Esophagus mucosa (tissue), 1 donor: ENCODE results near the gene HRAS. TPM values are rescaled to one million over a fixed set of nuclear protein-coding genes. Genes with fewer than 3 reads are reported as not detected.
"Not testable (repeated sequence)": the region's sequence is repeated elsewhere in the genome, so short reads cannot be mapped to it uniquely, and the experiment has no call there.

Source experiments
- ATAC-seq: fragments of 200-7000 bp; cut with Tn5 transposase; one replicate; pipeline ENCODE4 v1.9.1; 2020
- total RNA-seq: library from RNA; stranded (reverse); gene quantifications from one replicate; pipeline ENCODE4 v1.2.4, GENCODE V29; 2023
- donor health status: DM: yes; HTN: yes; CAD: no.

HRAS gene
- total RNA-seq, 1 donor from 2014 or later = 118 TPM

GRCh38 chr11:532986-533585 lies 2.3 kb downstream of the HRAS start:
- ATAC-seq = no peak

DNA sequence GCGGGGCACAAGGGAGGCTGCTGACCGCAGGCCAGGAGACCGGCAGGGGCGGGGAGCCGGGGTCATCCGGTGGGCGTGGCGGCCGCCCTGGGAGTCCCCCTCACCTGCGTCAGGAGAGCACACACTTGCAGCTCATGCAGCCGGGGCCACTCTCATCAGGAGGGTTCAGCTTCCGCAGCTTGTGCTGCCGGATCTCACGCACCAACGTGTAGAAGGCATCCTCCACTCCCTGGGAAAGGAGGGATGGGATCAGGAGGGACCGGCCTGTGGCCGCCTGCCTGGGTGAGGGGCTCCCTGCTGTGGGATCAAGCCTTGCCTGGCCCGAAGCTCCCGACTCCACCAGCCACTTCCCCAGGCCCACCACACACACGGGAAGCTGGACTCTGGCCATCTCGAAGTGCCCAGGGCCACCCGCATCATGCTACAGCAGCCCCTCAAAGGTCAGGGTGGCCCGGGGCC lies 2.8 kb downstream of the HRAS start:
- no peak for ATAC-seq

DNA sequence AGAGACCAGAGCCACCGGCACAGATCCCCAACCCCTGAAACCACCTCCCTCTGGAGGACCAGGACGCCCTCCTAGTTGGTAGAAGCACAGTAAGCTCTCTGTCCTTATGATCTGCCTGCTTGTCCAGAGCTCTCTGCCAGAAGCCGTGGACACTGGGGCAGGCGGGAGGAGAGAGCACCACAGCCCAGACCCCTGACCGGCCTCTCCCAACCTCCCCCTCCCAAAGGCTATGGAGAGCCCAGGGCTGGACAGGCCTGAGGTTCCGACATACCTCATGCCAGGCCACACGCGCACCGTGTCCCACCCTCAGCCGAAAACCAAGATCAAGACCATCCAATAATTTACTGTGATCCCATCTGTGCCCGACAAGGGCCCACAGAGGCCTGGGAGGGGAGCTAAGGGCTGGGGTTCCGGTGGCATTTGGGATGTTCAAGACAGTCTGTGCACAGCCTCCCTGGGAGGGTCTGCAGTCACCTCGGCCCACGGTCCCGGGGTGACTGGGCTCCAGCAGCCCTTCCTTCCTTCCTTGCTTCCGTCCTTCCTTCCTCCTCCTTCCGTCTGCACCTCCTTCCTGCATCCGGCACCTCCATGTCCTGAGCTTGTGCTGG lies 3.4 kb downstream of the HRAS start:
- ATAC-seq = no peak

- ATAC-seq = no peak
Observed at GRCh38 chr11:530960-531831, 4.2 kb downstream of the HRAS start.

DNA sequence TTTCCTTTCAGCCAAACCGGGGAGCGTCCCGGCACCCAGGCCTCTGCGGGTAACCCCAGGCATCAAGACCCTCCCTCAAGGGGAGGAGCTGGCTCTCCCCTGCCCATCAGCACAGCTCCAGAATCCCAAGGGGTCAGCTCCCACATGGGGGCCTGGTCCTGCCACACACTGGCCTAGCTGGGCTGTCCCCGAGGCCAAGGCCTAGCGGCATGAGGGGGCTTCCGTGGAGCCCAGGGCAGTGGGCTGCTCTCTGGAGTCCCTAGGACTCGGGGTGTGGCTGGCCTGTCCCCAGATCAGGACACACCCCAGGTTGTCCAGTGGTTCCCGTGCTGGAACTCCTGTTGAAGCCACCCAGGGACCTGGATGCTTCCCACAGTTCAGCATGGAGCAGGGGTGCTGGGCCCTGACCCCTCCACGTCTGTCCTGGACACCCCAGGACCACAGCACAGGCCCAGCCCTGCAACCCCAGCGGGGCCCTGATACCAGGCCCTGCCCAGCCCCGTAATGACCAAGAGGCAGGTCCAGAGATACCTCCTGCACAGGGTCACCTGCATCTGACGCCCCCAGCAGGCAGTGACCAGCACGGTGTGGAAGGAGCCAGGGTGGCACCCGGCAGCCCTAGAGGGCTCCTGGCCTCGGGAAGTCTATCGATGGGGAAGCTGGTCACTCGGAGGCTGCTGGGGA lies 5.5 kb downstream of the HRAS start:
- no peak for ATAC-seq

DNA sequence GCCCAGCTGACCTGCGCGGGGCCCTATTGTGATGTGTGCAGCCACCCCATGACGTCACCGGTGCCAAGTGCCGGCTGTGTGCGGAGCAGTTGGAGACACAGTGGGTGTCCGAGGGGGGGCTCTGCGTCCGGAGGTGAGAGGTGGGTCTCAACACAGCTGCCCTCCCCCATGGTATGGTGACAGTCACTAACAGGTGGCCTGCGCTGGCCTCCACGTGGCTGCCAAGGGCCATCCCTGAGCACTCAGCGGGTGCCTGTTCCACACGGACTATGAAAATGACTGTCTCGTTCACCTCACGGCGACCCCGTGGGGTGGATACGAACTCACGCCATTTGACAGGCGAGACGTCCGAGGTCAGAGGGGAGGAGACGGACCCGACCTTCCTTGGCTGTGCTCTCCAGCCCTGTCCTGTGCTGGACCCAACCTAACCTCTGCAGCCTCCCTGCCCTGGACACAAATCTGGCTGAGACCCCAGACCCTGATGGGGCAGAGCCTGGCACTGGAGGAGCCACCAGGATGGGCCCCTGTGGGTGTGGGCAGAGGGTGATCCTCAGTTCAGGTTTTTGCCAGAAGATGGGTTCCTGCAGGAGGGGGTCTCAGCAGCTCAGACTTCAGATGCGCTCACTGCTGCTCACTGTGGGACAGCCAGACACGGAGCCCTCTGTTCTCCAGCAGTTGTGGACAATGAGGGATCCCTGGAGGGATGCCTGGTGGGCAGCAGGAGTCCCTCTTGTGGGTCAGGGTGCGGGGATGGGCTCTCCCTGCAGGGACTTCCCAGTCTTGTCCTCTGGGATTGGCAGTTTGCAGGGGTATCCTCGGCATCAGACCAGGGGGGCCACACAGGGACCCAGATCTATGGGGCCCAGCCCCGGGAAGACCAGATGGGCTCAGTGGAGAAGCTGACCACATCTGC lies 6.3 kb downstream of the HRAS start:
- ATAC-seq = peak; percentile 6

DNA sequence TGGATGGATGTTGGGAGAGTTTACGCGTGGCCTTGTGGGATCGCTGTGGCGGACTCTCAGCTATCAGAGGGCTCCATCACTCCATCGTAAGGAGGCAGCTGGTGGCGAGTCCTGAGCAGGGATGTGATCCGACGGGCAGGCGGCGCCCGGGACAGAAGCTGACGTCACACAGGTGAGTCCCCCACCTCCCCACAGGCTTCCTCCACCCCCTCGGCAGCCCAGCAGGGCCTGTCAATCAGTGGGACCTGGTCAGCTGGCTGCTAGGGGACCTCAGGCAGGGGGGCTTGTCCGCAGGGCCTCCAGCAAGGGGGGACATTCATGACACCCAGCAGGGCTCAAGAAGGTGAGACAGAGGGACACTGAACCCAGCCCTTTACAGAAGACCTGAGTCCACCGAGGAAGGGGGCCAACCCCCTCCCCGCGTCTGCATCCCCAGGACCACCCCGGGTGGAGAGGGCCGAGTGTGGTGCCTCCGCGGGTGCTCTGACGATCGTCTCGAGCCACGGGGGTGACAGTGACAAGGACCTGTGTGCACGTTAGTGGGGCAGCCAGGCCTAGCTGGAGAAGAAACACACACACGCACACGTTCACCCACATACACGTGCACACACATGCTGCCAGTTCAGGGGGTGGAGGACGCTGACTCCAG lies 7.1 kb downstream of the HRAS start:
- peak; percentile 27 for ATAC-seq

GRCh38 chr11:526192-526591 lies 9.2 kb downstream of the HRAS start:
- no peak for ATAC-seq

DNA sequence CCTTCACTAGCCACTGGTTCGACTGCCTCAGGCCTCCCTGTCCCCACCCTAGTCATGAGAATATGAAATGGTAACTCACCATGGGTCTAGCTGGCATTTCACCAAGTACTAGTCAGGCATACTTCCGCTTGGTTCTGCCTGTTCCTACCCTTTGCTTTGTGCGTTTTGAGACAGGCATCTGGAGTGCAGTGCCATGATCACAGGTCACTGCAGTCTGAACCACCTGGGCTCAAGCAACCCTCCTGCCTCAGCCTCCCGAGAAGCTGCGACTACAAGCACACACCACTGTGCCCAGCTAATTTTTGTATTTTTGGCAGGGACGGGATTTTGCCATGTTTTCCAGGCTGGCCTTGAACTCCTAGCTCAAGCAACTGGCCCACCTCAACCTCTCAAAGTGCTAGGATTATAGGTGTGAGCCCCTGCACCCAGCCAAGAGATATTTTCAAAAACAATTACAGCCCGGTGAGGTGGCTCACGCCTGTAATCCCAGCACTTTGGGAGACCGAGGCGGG lies 14.1 kb downstream of the HRAS start:
- ATAC-seq = no peak

DNA sequence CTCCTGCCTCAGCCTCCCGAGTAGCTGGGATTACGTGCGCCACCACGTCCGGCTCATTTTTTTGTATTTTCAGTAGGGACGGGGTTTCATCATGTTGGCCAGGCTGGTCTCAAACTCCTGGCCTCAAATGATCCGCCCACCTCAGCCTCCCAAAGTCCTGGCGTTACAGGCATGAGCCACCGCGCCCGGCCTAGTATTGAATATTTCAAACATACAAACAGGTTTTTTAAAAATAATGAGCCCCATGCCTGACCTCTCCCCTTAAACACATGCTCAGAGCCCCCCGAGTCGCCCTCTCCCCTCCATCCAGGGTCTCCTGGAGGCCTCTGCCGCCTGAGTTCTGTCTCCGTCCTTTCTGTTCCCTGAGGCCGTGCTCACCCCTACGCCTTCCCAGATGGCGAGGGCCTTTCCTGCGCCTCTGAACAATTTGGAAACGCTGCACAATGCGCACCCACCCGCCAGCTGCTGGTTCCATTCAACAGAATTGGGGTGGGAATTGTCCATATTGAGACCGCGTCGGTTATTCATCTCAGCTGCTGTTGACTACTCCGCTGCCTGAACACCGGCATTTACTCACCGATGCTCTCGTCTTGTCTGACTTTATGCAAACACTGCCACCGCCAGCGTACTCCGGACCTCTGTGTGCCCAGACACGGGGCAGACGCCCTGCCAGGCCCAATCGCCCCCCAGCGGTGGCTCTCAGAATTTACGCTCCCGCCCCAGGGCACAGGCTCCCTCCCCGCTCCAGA lies 14.8 kb downstream of the HRAS start:
- ATAC-seq = no peak

- ATAC-seq = peak; percentile 96
Observed at GRCh38 chr11:518463-519202, 16.7 kb downstream of the HRAS start.

DNA sequence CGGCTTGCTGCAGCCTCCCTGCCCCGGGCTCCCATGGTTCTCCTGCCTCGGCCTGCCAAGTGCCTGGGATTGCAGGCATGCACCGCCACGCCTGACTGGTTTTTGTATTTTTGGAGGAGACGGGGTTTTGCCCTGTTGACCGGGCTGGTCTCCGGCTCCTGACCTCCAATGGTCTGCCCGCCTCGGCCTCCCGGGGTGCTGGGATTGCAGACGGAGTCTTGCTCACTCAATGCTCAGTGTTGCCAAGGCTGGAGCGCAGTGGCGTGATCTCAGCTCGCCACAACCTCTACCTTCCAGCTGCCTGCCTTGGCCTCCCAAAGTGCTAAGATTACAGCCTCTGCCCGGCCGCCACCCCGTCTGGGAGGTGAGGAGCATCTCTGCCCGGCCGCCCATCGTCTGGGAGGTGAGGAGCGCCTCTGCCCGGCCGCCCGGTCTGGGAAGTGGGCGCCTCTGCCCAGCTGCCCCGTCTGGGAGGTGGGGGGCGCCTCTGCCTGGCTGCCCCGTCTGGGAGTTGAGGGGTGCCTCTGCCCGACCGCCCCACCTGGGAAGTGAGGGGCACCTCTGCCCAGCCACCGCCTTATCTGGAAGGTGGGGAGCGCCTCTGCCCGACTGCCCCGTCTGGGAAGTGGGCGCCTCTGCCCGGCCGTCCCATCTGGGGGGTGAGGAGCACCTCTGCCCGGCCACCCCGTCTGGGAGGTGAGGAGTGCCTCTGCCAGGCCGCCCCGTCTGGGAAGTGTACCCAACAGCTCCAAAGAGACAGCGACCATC lies 18.3 kb downstream of the HRAS start:
- not testable (repeated sequence) for ATAC-seq

DNA sequence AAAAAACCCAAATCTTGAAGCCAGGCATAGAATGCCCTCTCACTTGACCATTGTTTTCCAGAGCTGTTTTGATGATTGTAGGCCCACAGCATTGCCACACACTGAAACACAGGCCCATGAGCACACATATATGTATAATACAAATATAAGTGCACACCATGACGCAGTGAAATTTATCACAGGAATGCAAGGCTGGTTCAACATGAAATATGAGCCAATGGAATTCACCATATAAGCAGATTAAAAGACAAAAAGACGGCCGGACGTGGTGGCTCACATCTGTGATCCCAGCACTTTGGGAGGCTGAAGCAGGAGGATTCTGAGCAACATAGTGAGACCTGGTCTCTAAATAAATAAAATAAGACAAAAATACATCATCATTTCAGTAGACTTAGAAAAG lies 19.0 kb downstream of the HRAS start:
- ATAC-seq = no peak

DNA sequence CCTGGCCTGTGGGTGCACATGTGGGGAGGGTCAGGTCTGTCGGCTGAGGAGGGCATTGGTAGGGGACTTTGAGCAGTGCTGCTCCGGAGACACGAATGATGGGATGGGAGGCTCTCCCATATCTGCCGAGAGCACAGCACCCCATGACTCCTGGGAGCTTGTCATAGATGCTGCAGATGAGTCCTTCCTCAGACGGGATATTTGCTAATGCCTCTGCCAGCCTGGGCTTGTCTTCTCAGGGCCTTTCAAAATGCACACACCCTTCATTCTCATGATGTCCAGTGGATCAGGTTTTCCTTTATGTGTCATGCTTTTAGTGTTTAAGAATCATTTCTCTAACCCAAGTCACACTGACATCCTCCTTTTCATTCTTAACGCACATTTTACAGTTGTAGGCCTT lies 20.2 kb downstream of the HRAS start:
- ATAC-seq = peak; percentile 87

GRCh38 chr11:514606-515005 lies 20.8 kb downstream of the HRAS start:
- peak; percentile 35 for ATAC-seq

DNA sequence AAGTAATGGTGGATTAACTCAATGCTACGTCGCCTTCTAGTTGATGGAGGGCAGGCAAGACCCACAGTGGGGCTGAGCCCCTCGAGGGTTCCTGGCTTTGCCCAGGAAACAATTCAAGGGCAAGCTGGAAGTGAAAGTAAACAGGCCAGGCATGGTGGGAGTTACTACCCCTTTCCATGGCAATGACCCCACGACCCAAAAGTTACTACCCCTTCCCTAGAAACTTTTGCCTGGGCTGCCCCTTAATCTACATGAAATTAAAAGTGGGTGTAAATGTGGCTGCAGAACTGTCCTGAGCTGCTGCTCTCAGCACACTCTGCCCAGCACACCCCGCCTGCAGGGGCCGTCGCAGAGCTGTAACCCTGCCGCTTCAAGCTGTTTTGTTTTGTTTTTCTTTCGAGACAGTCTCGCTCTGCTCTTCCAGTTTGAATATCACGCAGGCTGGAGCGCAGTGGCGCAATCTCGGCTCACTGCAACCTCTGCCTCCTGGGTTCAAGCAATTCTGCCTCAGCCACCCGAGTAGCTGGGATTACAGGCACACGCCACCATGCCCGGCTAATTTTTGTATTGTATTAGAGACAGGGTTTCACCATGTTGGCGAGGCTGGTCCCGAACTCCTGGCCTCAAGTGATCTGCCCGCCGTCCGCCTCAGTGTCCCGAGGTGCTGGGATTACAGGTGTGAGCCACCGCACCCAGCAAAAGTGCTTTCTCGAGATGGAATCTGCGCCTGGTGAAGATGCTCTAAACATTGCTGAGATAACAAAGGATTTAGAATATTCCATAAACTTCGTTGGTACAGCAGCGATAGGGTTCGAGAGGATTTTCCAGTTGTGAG lies 22.4 kb downstream of the HRAS start:
- no peak for ATAC-seq

GRCh38 chr11:508956-509355 lies 26.4 kb downstream of the HRAS start:
- ATAC-seq = no peak
